AG10803 (cell line): ENCODE measurements around the gene AEBP2.

Experiments
- DNase-seq: peaks from one replicate; pipeline ENCODE4 v3.0.0; 2010; ENCODE audit warnings: low read depth
- H3K4me3 ChIP-seq: 2 replicates; pipeline ENCODE4 v1.5.1; 2011; ENCODE audit warnings: mild to moderate bottlenecking, low read length, control low read depth
- TF ChIP-seq, protein P1 (sequence below): conservative IDR thresholded peaks from 2 replicates; pipeline ENCODE4 v1.5.1; 2011; ENCODE audit warnings: mild to moderate bottlenecking, low read length, control low read depth, inconsistent platforms

AEBP2 gene

DNA sequence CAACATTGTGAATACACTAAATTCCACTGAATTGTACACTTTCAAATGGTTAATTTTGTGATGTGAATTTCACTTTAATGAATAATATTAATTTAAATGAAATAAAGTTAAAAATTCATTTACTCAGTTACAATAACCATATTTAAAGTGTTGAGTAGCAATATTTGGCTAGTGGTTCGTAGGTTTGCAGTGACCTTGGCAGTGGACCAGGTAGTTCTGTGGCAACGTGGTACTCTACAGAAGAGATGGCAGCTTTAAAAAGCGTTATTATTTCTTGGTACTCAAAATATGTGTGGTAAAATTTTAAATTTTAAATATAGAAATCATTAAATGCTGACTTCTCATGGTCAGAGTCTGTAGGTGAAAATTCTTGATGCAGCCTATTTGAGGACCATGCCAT lies 51.6 kb downstream of the AEBP2 start:
- no peak overlapping the region for H3K4me3 ChIP-seq
- DNase-seq: no peak
- TF ChIP-seq, protein P1, sequence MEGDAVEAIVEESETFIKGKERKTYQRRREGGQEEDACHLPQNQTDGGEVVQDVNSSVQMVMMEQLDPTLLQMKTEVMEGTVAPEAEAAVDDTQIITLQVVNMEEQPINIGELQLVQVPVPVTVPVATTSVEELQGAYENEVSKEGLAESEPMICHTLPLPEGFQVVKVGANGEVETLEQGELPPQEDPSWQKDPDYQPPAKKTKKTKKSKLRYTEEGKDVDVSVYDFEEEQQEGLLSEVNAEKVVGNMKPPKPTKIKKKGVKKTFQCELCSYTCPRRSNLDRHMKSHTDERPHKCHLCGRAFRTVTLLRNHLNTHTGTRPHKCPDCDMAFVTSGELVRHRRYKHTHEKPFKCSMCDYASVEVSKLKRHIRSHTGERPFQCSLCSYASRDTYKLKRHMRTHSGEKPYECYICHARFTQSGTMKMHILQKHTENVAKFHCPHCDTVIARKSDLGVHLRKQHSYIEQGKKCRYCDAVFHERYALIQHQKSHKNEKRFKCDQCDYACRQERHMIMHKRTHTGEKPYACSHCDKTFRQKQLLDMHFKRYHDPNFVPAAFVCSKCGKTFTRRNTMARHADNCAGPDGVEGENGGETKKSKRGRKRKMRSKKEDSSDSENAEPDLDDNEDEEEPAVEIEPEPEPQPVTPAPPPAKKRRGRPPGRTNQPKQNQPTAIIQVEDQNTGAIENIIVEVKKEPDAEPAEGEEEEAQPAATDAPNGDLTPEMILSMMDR: no peak

DNA sequence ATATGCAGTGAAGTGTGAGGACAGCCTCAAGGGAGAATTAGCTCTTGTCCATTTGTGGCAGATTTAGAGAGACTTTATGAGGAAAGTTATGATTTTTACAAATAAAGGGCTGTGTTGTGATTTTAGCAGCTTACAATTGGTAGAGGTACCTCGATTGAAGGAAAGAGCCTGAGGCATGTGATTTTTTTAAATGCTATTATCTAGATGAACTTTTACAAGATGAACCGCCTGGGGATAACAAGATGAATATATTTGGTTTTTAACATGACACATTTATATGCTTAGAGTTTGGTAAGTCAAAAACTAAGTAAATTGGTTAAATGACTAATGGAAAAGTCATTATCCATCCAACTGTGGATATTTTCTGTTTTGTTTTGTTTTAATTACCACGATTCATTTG lies 52.6 kb downstream of the AEBP2 start:
- TF ChIP-seq, protein P1: no peak
- no peak for DNase-seq
- no peak overlapping the region for H3K4me3 ChIP-seq

DNA sequence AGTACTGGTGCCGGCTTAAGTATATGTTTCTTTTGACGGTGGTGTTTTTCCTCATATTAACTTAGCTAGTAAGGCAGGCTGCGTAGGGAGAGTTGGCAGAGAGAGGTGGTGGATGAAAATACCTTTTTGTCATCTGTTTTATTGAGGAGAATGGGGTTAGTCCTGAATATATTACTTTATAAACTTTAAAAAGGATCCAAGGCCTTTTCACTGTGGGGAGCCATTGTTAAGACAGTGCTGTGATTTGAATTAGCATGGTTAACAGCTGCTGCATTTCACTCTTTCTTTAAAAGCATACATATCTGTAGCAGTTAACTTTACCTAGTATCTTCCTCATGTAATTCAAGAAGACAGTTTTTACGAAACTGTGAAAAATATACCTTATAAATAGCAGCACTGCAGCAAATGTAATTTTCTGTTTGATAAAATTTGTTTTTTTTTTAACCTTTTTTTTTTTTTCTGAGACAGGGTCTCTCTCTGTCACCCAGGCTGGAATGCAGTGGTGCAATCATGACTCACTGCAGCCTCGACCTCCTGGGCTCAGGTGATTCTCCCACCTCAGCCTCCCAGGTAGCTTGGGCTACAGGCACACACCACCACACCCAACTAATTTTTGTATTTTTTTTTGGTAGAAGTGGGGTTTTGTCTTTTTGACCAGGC lies 57.1 kb downstream of the AEBP2 start:
- TF ChIP-seq, protein P1: no peak
- H3K4me3 ChIP-seq: no peak overlapping the region
- DNase-seq: no peak

DNA sequence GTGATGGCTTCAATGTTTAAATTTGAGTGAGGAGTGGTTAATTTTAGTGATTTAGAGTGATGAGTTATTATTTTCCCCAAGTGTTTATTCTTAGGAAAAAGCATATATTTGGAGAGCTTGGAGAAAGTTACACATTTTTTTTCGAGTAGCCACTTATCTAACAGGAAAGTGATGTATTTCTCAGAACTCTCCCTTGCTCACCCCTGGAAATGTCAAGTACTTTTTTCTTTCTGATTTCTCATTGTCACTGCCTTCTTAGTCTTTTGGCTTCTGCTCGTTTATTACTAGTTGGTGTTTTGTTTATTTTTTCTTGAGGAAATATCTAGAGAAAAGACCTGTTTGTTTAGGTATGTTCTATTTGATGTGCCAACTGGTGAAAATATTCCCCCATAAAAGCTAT lies 58.8 kb downstream of the AEBP2 start:
- TF ChIP-seq, protein P1: no peak
- H3K4me3 ChIP-seq: no peak overlapping the region
- no peak for DNase-seq

DNA sequence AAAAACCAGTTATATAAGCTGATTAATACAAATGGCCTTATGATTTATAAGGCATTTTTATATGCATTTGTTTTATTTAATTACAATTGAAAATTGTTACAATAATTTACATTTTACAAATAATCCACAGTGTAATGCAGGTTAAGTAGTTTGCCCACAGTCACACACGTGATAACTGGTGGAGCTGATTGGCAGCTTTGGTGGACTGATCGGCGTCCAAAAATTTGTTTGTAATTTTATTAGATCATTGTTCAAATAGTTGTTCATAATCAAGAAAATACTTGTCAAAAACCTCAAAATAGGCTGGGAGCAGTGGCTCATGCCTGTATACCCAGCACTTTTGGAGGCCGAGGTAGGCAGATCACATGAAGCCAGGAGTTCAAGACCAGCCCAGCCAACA lies 59.7 kb downstream of the AEBP2 start:
- TF ChIP-seq, protein P1: no peak
- no peak overlapping the region for H3K4me3 ChIP-seq
- no peak for DNase-seq

DNA sequence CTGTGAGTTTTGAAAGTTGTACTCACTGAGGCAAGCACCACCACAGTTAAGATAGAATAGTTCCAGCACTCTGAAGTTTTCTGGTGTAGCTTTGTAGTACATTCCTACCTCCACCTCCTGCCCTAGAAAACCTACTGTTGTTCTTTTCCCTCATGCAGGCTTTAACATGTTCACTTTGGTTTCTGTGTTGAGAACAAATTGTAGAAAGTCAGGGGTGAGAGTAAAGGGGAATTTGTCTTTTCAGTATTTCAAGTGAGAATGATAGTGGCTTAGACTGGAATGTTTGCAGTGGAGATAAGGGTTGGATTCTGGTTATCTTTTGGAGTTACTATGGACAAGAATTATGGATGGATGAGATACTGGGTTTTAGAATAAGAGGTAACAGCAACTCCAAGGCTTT lies 67.2 kb downstream of the AEBP2 start:
- H3K4me3 ChIP-seq: no peak overlapping the region
- no peak for DNase-seq
- TF ChIP-seq, protein P1: no peak

DNA sequence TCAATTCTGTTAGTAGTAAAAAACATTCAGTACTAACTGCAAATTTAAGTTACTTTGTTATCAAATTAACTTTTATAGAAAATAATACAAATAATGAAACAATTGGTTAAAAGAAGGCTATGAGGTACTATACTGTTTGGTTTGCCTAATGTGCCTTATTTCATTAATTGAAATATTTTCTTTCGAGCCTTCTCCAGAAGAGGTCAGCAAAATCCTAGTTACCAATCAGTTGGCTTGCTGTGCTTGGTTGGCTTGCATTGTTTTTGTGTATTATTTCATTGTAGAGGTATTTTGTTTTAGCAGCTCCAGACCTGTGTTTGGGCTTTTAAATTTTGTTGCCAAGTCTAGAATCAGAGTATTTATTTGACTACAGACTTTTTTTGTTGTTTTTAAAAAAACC lies 68.5 kb downstream of the AEBP2 start:
- peak; percentile 57 for DNase-seq
- no peak overlapping the region for H3K4me3 ChIP-seq
- TF ChIP-seq, protein P1: peak; percentile 55
